ENCODE measurements around the gene USP9X. TPM values are rescaled to one million over a fixed set of nuclear protein-coding genes. Genes with fewer than 3 reads are reported as not detected.

USP9X gene
- total RNA-seq, 1 donor from 2014 or later = 59.4 TPM

DNA sequence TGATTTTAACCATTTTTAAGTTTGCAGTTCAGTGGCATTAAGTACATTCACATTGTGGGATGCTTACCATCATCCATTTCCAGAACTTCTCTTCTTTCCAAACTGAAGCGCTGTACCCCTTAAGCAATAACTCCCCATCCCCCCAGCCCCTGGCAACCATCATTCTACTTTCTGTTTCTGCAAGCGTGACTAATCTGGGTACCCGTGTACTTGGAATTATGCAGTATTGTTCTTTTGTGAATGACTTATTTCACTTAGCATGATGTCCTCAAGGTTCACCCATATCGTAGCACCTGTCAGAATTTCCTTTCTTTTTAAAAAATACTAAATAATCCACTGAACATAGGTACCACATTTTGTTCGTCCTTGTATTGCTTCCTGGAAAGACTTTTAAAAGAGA is 32.9 kb downstream of the USP9X start:
- H3K36me3 Mint-ChIP-seq = peaks cover 11% of the 10 kb centered on the region
- H3K9me3 Mint-ChIP-seq = peaks cover 9% of the 10 kb centered on the region
- no peaks in the 10 kb centered on the region for H3K27me3 Mint-ChIP-seq
- no peak overlapping the region for H3K4me3 Mint-ChIP-seq
- H3K27ac Mint-ChIP-seq = no peak overlapping the region
- TF ChIP-seq CTCF (conservative IDR thresholded peaks at IDR 0.05) = no peak
- peaks cover 11% of the 10 kb centered on the region for H3K4me1 Mint-ChIP-seq (ENCODE audit: unreplicated experiment)
- no peak for DNase-seq (ENCODE audit: extremely low spot score, unreplicated experiment)

DNA sequence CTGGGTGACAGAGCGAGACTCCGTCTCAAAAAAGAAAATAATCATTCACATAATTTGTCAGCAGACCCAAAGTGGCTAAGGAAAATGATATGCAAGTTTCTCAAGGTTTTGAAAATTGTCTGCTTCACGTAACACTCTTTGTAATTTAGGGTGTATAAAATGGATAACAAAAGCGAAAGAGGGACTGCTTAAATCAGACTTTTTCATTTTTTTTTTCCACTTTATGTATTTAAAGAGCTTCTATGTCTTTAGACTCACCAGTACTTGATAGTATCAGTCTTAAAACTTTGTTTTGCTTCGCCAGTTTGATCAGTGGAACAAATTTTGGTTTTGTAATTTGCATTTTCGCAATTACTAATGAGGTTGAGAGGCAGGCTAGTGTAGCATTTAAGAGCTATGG is 34.6 kb downstream of the USP9X start:
- Mint-ChIP-seq H3K4me1 (ENCODE audit: unreplicated experiment) (peaks cover 7% of the 10 kb centered on the region), H3K27me3 (no peaks in the 10 kb centered on the region), H3K4me3 (no peak overlapping the region), H3K36me3 (peaks cover 15% of the 10 kb centered on the region), H3K9me3 (peaks cover 9% of the 10 kb centered on the region), H3K27ac (no peak overlapping the region)
- no peak for TF ChIP-seq CTCF (conservative IDR thresholded peaks at IDR 0.05)
- DNase-seq (ENCODE audit: extremely low spot score, unreplicated experiment) = no peak

DNA sequence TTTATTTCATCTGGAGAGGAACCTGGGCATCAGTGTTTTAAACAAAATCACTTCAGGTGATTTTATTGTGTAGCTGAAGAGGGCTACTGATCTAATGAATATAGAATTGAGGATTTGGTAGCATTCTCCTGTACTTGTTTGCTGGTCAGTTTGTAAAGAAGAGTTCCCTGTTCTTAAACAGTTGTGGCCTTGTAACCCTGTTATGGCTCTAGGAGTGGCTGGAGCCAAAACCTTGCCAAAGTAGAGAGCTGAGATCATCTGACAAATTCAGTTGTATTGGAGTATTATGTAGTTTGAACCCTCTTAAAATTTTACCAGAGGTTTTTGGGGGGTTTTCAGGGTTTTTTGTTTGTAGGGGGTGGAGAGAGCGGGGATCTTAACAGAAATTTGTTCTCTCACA is 36.5 kb downstream of the USP9X start:
- Mint-ChIP-seq H3K4me3 (no peak overlapping the region), H3K27ac (no peak overlapping the region), H3K9me3 (peaks cover 9% of the 10 kb centered on the region), H3K27me3 (no peaks in the 10 kb centered on the region), H3K4me1 (ENCODE audit: unreplicated experiment) (peaks cover 5% of the 10 kb centered on the region), H3K36me3 (peaks cover 14% of the 10 kb centered on the region)
- no peak for DNase-seq (ENCODE audit: extremely low spot score, unreplicated experiment)
- TF ChIP-seq CTCF (conservative IDR thresholded peaks at IDR 0.05) = no peak

GRCh38 chrX:41122664-41123257 is 37.5 kb downstream of the USP9X start:
- Mint-ChIP-seq H3K4me3 (no peak overlapping the region), H3K36me3 (peaks cover 11% of the 10 kb centered on the region), H3K9me3 (peaks cover 9% of the 10 kb centered on the region), H3K27ac (no peak overlapping the region), H3K27me3 (no peaks in the 10 kb centered on the region), H3K4me1 (ENCODE audit: unreplicated experiment) (no peaks in the 10 kb centered on the region)
- TF ChIP-seq CTCF (conservative IDR thresholded peaks at IDR 0.05) = no peak
- no peak for DNase-seq (ENCODE audit: extremely low spot score, unreplicated experiment)

GRCh38 chrX:41127477-41128192 is 42.4 kb downstream of the USP9X start:
- H3K4me3 Mint-ChIP-seq = no peak overlapping the region
- no peak overlapping the region for H3K27ac Mint-ChIP-seq

More at GRCh38 chrX:41127477-41128192, 42.4 kb downstream of the USP9X start:
- DNase-seq (ENCODE audit: extremely low spot score, unreplicated experiment) = no peak
- TF ChIP-seq CTCF (conservative IDR thresholded peaks at IDR 0.05) = no peak
- H3K27me3 Mint-ChIP-seq = no peaks in the 10 kb centered on the region
- H3K9me3 Mint-ChIP-seq = no peaks in the 10 kb centered on the region
- no peaks in the 10 kb centered on the region for H3K4me1 Mint-ChIP-seq (ENCODE audit: unreplicated experiment)
- H3K36me3 Mint-ChIP-seq = peaks cover 12% of the 10 kb centered on the region
